GM18519 (cell line): ENCODE data around the gene MUC5AC.
"Not testable (repeated sequence)": the region's sequence is repeated elsewhere in the genome, so short reads cannot be mapped to it uniquely, and the experiment has no call there.

Experiments
- ATAC-seq: cut with Tn5 transposase; IDR thresholded peaks from one replicate; pipeline ENCODE4 v1.9.1; 2021; ENCODE audit warnings: mild to moderate bottlenecking, moderate library complexity; ENCODE audit not compliant: unreplicated experiment, low FRiP score

MUC5AC gene

GRCh38 chr11:1203505-1204271, 45.9 kb downstream of the MUC5AC start:
- ATAC-seq = no peak

GRCh38 chr11:1204381-1205101, 46.8 kb downstream of the MUC5AC start:
- no peak for ATAC-seq

- ATAC-seq = no peak
Measured at GRCh38 chr11:1205121-1205986, 47.6 kb downstream of the MUC5AC start.

- no peak for ATAC-seq
Measured at GRCh38 chr11:1205987-1206331, 48.2 kb downstream of the MUC5AC start.

- no peak for ATAC-seq
Measured at GRCh38 chr11:1206391-1207271, 48.9 kb downstream of the MUC5AC start.

GRCh38 chr11:1207401-1208143, 49.8 kb downstream of the MUC5AC start:
- ATAC-seq = no peak

- ATAC-seq = no peak
Measured at GRCh38 chr11:1208144-1208393, 50.3 kb downstream of the MUC5AC start.

- no peak for ATAC-seq
Measured at GRCh38 chr11:1208394-1209261, 50.9 kb downstream of the MUC5AC start.

- ATAC-seq = no peak
Measured at GRCh38 chr11:1209371-1210057, 51.8 kb downstream of the MUC5AC start.

GRCh38 chr11:1211838-1212237, 54.1 kb downstream of the MUC5AC start:
- no peak for ATAC-seq

- not testable (repeated sequence) for ATAC-seq
Measured at GRCh38 chr11:1215826-1216225, 58.1 kb downstream of the MUC5AC start.

GRCh38 chr11:1217151-1217550, 59.4 kb downstream of the MUC5AC start:
- no peak for ATAC-seq

GRCh38 chr11:1218256-1218787, 60.6 kb downstream of the MUC5AC start:
- ATAC-seq = no peak

- no peak for ATAC-seq
Measured at GRCh38 chr11:1218788-1219445, 61.2 kb downstream of the MUC5AC start.

- no peak for ATAC-seq
Measured at GRCh38 chr11:1219446-1219833, 61.7 kb downstream of the MUC5AC start.

- ATAC-seq = no peak
Measured at GRCh38 chr11:1219834-1220815, 62.4 kb downstream of the MUC5AC start.
